ENCODE data around the gene RCL1.

GRCh38 chr9:4833781-4834560 is 41.2 kb downstream of the RCL1 start:
- no peak for TF ChIP-seq POLR2A (IDR thresholded peaks at IDR 0.05)
- TF ChIP-seq, protein P1, sequence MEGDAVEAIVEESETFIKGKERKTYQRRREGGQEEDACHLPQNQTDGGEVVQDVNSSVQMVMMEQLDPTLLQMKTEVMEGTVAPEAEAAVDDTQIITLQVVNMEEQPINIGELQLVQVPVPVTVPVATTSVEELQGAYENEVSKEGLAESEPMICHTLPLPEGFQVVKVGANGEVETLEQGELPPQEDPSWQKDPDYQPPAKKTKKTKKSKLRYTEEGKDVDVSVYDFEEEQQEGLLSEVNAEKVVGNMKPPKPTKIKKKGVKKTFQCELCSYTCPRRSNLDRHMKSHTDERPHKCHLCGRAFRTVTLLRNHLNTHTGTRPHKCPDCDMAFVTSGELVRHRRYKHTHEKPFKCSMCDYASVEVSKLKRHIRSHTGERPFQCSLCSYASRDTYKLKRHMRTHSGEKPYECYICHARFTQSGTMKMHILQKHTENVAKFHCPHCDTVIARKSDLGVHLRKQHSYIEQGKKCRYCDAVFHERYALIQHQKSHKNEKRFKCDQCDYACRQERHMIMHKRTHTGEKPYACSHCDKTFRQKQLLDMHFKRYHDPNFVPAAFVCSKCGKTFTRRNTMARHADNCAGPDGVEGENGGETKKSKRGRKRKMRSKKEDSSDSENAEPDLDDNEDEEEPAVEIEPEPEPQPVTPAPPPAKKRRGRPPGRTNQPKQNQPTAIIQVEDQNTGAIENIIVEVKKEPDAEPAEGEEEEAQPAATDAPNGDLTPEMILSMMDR (IDR thresholded peaks at IDR 0.05), result no peak

All from thyroid gland (tissue), 4 donors.